ENCODE data around the gene KCTD17.

DNA sequence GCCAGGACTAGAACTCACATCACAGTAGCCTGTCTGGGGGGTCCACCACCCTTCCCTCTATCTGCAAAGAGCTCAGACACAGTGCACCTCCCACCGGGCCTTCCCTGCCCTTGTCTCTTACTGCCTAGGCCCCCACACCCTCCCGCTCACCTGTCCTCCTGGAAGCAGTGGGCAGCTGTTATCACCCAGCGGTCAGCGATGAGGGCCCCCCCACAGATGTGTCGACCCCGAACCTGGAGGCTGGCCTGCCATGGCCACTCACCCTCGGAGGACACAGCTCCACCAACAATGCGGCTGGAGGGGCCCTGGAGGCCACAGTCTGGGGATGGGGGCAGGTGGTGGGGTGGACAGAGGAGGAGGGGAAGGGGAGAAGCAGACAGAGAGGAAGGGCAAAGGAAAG is 18.8 kb downstream of the KCTD17 start:
- TF ChIP-seq, protein P1, sequence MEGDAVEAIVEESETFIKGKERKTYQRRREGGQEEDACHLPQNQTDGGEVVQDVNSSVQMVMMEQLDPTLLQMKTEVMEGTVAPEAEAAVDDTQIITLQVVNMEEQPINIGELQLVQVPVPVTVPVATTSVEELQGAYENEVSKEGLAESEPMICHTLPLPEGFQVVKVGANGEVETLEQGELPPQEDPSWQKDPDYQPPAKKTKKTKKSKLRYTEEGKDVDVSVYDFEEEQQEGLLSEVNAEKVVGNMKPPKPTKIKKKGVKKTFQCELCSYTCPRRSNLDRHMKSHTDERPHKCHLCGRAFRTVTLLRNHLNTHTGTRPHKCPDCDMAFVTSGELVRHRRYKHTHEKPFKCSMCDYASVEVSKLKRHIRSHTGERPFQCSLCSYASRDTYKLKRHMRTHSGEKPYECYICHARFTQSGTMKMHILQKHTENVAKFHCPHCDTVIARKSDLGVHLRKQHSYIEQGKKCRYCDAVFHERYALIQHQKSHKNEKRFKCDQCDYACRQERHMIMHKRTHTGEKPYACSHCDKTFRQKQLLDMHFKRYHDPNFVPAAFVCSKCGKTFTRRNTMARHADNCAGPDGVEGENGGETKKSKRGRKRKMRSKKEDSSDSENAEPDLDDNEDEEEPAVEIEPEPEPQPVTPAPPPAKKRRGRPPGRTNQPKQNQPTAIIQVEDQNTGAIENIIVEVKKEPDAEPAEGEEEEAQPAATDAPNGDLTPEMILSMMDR (IDR thresholded peaks at IDR 0.05), result no peak
- TF ChIP-seq POLR2A (IDR thresholded peaks at IDR 0.05; ENCODE audit: low read depth), result no peak

All from esophagus muscularis mucosa (tissue), 3 donors.